ENCODE data around the gene GNAT3.

GNAT3 gene

DNA sequence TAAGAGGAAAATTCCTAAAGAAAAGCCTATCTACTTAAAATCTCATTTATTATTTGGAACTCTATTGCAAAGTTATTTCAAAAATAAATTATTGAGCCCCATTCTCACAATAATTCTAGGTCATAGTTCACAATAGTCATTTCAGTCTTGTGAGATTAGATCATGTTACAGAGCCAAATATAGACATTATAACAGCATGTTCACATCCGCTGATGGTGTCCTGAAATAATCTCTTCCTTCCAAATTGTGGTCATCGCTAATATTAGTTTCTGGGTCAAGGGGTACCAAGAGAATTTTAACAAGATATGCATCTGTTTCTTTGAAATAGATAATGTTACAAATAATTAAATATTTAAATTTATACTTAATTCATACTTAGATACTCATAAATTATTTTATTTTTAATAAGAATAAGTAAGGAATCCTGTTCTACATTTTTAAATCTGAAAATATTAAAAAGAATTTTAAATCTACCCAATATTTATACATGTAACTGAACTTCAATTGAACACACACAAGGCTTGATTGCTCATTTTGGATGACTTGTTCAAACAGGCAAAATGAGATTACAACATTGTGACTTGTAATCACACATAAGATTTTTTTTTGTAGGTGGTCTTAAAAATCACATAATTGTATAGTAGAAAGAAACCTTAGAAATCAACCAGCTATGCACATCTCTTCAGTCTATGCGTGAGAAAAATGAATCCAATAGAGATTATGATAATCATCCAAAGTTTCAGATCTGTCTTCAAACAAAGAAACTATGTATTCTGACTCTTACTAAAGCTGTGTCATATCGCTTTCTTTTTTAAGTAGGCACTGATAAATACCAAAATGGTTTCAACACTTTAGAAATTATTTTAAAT, 13.1 kb downstream of the GNAT3 start:
- Histone ChIP-seq H3K27me3 (ENCODE audit: control insufficient read depth, insufficient read depth, low read length) (no peaks in the 10 kb centered on the region), H3K36me3 (ENCODE audit: control insufficient read depth, insufficient read depth, low read length) (no peaks in the 10 kb centered on the region), H3K4me3 (ENCODE audit: low read length) (no peak overlapping the region), H3K4me1 (ENCODE audit: control insufficient read depth, insufficient read depth, low read length) (no peaks in the 10 kb centered on the region), H3K27ac (ENCODE audit: low read depth, low read length) (no peak overlapping the region), H3K9ac (ENCODE audit: low read length) (no peak overlapping the region)

DNA sequence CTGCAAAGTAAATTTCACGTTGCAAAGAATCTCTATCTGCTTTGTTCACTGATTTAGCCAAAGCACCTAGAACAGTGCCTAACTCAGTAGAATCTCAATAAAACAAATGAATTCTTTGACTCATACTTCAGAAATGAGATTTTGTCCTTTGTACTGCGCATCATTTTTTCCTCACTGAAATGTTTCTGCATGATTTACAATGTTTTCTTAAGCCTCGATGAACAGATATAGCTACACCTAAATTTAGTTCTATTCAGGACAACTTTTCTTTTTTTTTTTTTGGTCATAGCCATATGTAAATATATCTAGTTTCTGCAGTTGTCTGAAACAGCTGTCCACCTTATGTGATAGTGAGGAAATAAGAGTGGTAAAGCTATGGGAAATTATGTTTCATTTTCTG, 15.3 kb downstream of the GNAT3 start:
- H3K27ac ChIP-seq (ENCODE audit: low read depth, low read length), result no peak overlapping the region
- H3K27me3 ChIP-seq (ENCODE audit: control insufficient read depth, insufficient read depth, low read length), result no peaks in the 10 kb centered on the region
- no peak overlapping the region for H3K4me3 ChIP-seq (ENCODE audit: low read length)
- no peaks in the 10 kb centered on the region for H3K36me3 ChIP-seq (ENCODE audit: control insufficient read depth, insufficient read depth, low read length)
- H3K9ac ChIP-seq (ENCODE audit: low read length), result no peak overlapping the region
- H3K4me1 ChIP-seq (ENCODE audit: control insufficient read depth, insufficient read depth, low read length), result no peaks in the 10 kb centered on the region

DNA sequence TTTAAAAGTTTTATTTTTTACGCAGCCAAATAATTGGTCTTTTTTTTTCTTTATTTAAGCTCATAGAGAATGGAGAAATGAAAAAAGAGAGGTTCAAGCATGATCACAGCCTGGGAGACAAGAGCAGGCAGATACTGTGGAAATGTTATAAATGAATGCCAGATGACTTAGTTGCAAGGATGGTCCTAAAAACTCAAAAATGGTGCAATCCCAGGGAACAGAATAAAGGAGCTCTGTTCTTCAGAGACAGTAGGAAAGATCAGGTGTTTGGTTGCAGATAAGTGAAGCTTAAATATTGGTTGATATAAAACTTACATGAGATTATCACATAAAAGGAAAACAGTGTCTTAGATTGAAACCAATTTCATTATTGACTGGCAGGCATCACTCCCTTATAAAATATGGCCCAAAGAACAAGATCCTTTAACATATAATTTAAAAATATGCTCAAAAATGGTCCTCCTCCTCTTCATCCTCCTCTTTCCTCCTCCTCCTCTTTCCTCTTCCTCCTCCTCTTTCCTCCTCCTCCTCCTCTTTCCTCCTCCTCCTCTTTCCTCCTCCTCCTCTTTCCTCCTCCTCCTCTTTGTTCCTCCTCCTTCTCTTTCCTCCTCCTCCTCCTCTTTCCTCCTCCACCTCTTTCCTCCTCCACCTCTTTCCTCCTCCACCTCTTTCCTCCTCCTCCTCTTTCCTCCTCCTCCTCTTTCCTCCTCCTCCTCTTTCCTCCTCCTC, 18.6 kb downstream of the GNAT3 start:
- no peak overlapping the region for H3K4me3 ChIP-seq (ENCODE audit: low read length)
- no peaks in the 10 kb centered on the region for H3K4me1 ChIP-seq (ENCODE audit: control insufficient read depth, insufficient read depth, low read length)
- no peaks in the 10 kb centered on the region for H3K36me3 ChIP-seq (ENCODE audit: control insufficient read depth, insufficient read depth, low read length)
- no peak overlapping the region for H3K27ac ChIP-seq (ENCODE audit: low read depth, low read length)
- H3K9ac ChIP-seq (ENCODE audit: low read length), result no peak overlapping the region
- H3K27me3 ChIP-seq (ENCODE audit: control insufficient read depth, insufficient read depth, low read length), result no peaks in the 10 kb centered on the region

DNA sequence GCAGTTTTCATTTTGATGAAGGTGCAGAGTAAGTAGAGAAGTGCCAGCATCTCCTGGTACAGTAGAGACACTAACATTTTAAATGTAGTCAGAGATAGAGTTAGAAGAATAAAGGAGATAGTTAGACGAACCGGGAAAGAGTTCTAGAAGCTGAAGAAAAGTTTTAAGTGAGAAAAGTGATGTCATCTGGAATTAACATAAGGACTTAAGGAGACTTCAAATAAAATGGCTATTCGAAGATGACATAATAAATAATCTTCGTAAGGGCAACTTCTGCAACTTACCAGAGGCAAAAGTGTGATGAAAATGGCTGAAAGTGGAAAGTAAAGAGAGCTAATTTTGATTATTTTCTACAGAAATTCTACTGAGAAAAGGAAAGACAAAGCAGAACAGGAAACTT, 20.4 kb downstream of the GNAT3 start:
- H3K4me1 ChIP-seq (ENCODE audit: control insufficient read depth, insufficient read depth, low read length), result no peaks in the 10 kb centered on the region
- H3K27me3 ChIP-seq (ENCODE audit: control insufficient read depth, insufficient read depth, low read length), result no peaks in the 10 kb centered on the region
- H3K9ac ChIP-seq (ENCODE audit: low read length), result no peak overlapping the region
- no peak overlapping the region for H3K4me3 ChIP-seq (ENCODE audit: low read length)
- H3K36me3 ChIP-seq (ENCODE audit: control insufficient read depth, insufficient read depth, low read length), result no peaks in the 10 kb centered on the region
- no peak overlapping the region for H3K27ac ChIP-seq (ENCODE audit: low read depth, low read length)

DNA sequence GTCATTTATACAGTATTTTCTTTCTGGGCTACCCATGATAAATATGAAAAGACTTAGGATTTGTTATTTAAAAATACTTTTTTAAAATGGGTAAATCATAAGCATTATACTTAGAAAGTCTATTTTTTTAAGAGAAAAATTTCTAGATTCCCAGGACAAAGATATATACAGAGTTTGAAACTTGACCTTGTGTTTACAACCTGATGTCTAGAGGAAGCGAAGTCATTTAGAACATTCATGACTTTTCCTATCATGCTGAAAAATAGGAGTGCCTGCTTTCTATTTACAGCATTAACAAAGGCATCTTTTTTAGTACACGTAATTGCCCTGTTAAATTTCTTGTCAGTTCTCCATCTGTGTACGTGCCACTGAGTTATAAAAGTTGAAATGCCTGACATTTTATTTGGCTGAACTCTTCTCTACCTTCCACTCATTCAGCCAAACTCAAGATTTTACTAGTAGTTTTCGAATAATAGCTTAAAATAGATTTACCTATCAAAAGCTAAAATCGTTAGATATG, 23.0 kb downstream of the GNAT3 start:
- Histone ChIP-seq H3K27me3 (ENCODE audit: control insufficient read depth, insufficient read depth, low read length) (no peaks in the 10 kb centered on the region), H3K27ac (ENCODE audit: low read depth, low read length) (no peak overlapping the region), H3K9ac (ENCODE audit: low read length) (no peak overlapping the region), H3K4me1 (ENCODE audit: control insufficient read depth, insufficient read depth, low read length) (no peaks in the 10 kb centered on the region), H3K36me3 (ENCODE audit: control insufficient read depth, insufficient read depth, low read length) (no peaks in the 10 kb centered on the region), H3K4me3 (ENCODE audit: low read length) (no peak overlapping the region)

DNA sequence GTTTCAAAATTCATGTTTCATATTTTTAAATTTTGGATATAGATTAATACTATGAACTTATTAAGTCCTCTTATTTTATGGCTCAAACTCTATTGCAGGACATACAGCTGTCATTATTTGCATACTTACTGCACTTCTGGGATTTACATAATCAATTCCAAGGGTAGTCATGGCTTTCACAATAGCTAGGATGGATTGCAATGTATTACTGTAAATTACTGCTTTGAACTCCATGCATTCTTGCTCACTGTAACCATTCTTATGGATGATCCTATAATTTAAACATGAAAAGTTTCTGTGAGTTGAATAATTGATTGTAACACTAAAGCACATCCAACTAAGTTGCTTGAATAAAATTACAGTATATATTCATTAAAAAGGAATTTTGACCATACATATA, 23.5 kb downstream of the GNAT3 start:
- no peak overlapping the region for H3K4me3 ChIP-seq (ENCODE audit: low read length)
- no peaks in the 10 kb centered on the region for H3K4me1 ChIP-seq (ENCODE audit: control insufficient read depth, insufficient read depth, low read length)
- H3K9ac ChIP-seq (ENCODE audit: low read length), result no peak overlapping the region
- H3K36me3 ChIP-seq (ENCODE audit: control insufficient read depth, insufficient read depth, low read length), result no peaks in the 10 kb centered on the region
- H3K27me3 ChIP-seq (ENCODE audit: control insufficient read depth, insufficient read depth, low read length), result no peaks in the 10 kb centered on the region
- H3K27ac ChIP-seq (ENCODE audit: low read depth, low read length), result no peak overlapping the region

DNA sequence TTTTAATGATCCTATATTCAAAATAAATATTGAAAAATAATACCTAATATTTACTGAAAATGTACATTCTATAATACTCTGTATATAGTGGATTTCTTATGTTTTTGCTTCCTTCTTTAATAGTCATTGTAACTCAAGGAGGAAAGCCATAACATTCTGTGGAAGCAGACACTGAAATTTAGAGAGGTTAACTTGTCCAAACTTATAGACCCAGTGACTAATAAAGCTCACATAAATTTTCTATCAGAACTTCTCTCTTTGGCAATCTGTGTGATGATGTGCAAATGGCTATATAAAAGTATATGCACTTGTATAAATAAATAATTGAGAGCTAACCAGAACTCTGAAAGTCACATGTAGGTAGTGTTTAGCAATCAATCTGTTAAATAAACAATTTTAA, 26.1 kb downstream of the GNAT3 start:
- H3K36me3 ChIP-seq (ENCODE audit: control insufficient read depth, insufficient read depth, low read length), result no peaks in the 10 kb centered on the region
- H3K9ac ChIP-seq (ENCODE audit: low read length), result no peak overlapping the region
- no peak overlapping the region for H3K27ac ChIP-seq (ENCODE audit: low read depth, low read length)
- no peaks in the 10 kb centered on the region for H3K27me3 ChIP-seq (ENCODE audit: control insufficient read depth, insufficient read depth, low read length)
- no peak overlapping the region for H3K4me3 ChIP-seq (ENCODE audit: low read length)
- H3K4me1 ChIP-seq (ENCODE audit: control insufficient read depth, insufficient read depth, low read length), result no peaks in the 10 kb centered on the region

DNA sequence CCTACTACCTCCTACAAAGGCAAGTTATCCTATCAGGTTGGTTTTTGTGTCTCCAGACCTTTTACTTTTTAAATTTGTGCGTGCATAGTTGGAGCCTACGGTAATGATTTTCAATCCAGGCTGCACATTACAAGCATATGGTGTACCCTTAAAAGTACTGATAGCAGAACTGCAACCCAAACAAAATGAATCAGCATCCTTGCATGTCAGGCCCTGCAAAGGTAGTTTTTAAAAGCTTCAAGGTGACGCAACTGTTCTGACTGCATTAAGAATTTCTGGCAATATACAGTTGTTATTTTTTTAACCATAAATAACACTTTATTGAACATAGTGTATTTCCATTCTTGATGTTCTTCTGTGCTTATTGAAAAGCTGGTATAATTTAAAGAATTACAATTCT, 28.9 kb downstream of the GNAT3 start:
- Histone ChIP-seq H3K36me3 (ENCODE audit: control insufficient read depth, insufficient read depth, low read length) (no peaks in the 10 kb centered on the region), H3K9ac (ENCODE audit: low read length) (no peak overlapping the region), H3K4me1 (ENCODE audit: control insufficient read depth, insufficient read depth, low read length) (no peaks in the 10 kb centered on the region), H3K27me3 (ENCODE audit: control insufficient read depth, insufficient read depth, low read length) (no peaks in the 10 kb centered on the region), H3K27ac (ENCODE audit: low read depth, low read length) (no peak overlapping the region), H3K4me3 (ENCODE audit: low read length) (no peak overlapping the region)

DNA sequence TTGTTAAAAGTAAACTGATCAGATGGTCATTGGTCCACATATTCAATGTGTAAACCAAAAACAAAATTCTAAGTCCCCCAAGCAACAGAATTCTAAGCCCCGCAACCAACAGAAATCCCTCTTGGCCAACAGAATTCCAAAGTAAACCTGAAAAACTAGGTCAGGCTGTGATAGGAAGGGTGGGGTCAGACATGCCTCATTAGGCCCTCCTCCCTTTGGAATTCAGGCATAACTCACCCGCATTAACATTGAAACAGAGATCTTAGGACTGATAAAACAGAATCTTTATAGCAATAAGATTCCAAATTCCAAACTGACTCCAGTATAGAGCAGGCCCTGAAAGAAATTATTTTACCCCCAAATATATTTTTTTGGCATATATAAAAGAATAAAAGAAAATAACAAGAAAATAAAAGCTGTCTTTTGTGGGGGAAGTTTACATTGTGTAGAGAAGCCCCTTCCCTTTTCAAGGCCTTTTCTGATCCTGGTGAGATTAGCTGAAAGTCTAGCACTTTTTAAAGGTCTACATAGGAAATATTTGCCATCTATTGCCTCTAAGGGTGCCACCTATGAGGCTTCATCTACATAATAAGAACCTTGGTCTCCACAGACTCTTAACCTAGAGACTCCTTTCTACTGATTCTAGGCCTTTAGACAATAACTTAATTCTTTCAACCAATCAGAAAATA, 30.5 kb downstream of the GNAT3 start:
- no peaks in the 10 kb centered on the region for H3K27me3 ChIP-seq (ENCODE audit: control insufficient read depth, insufficient read depth, low read length)
- H3K4me3 ChIP-seq (ENCODE audit: low read length), result no peak overlapping the region
- H3K36me3 ChIP-seq (ENCODE audit: control insufficient read depth, insufficient read depth, low read length), result no peaks in the 10 kb centered on the region
- H3K27ac ChIP-seq (ENCODE audit: low read depth, low read length), result no peak overlapping the region
- no peak overlapping the region for H3K9ac ChIP-seq (ENCODE audit: low read length)
- no peaks in the 10 kb centered on the region for H3K4me1 ChIP-seq (ENCODE audit: control insufficient read depth, insufficient read depth, low read length)

DNA sequence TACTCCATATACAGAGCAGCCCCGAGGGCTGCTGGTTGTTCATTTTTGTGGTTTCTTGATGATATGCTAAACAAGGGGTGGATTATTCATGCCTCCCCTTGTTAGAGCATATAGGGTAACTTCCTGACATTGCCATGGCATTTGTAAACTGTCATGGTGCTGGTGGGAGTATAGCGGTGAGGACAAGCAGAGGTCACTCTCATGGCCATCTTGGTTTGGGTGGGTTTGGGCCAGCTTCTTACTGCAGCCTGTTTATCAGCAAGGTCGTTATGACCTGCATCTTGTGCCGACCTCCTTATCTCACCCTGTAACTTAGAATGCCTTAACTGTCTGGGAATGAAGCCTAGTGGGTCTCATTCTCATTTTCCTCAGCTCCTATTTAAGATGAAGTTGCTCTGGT, 31.3 kb downstream of the GNAT3 start:
- H3K9ac ChIP-seq (ENCODE audit: low read length), result no peak overlapping the region
- H3K4me1 ChIP-seq (ENCODE audit: control insufficient read depth, insufficient read depth, low read length), result no peaks in the 10 kb centered on the region
- H3K27ac ChIP-seq (ENCODE audit: low read depth, low read length), result no peak overlapping the region
- H3K4me3 ChIP-seq (ENCODE audit: low read length), result no peak overlapping the region
- no peaks in the 10 kb centered on the region for H3K27me3 ChIP-seq (ENCODE audit: control insufficient read depth, insufficient read depth, low read length)
- H3K36me3 ChIP-seq (ENCODE audit: control insufficient read depth, insufficient read depth, low read length), result no peaks in the 10 kb centered on the region

DNA sequence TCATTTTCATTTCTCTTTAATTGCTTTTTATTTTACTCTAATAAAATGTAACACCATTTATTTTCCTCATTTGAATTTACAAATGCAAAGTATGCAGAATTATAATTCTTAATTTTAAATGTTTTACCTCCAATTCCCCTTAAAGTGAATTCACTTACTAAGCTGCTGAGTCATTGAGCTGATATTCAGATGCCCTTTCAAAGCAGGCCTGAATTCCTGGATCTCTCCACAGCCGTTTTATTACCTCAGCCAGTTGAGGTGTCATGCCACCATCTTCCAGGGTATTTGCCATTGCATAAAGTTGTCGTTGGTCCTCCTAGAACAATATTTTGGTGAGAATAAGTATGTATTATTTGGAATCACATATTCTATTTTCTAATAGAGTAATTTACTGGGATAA, 33.2 kb downstream of the GNAT3 start:
- Histone ChIP-seq H3K27me3 (ENCODE audit: control insufficient read depth, insufficient read depth, low read length) (no peaks in the 10 kb centered on the region), H3K27ac (ENCODE audit: low read depth, low read length) (no peak overlapping the region), H3K9ac (ENCODE audit: low read length) (no peak overlapping the region), H3K4me1 (ENCODE audit: control insufficient read depth, insufficient read depth, low read length) (no peaks in the 10 kb centered on the region), H3K4me3 (ENCODE audit: low read length) (no peak overlapping the region), H3K36me3 (ENCODE audit: control insufficient read depth, insufficient read depth, low read length) (no peaks in the 10 kb centered on the region)

DNA sequence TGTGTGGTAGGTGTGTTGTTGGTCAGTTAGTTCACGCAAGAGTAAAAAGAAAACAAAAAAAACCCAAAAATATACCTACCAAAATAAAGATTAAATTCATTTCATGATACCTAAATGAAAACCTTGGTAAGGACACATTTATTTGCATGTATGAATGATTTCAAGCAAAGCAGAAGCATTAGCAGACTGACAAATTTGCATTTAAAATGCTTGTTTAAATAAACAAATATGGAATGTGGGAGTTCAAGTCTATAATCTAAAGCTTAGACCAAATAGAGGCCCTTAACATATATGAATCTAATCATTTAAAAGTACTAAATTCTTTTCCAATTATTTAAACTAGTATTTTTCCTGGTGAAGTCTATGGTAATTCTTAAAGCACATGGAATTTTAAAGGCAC, 35.8 kb downstream of the GNAT3 start:
- Histone ChIP-seq H3K9ac (ENCODE audit: low read length) (no peak overlapping the region), H3K27ac (ENCODE audit: low read depth, low read length) (no peak overlapping the region), H3K27me3 (ENCODE audit: control insufficient read depth, insufficient read depth, low read length) (no peaks in the 10 kb centered on the region)

More for the DNA sequence above, 35.8 kb downstream of the GNAT3 start:
- Histone ChIP-seq H3K4me1 (ENCODE audit: control insufficient read depth, insufficient read depth, low read length) (no peaks in the 10 kb centered on the region), H3K4me3 (ENCODE audit: low read length) (no peak overlapping the region), H3K36me3 (ENCODE audit: control insufficient read depth, insufficient read depth, low read length) (no peaks in the 10 kb centered on the region)

Data from rectal smooth muscle tissue (tissue), 1 donor.